Esophagus squamous epithelium (tissue), 4 donors: Measurements from ENCODE around the gene PDZD8.

Source experiments
- CTCF ChIP-seq, 6 experiments: fragments of 450-650 bp in 4 of 6; fragments of 200-600 bp in 2 of 6; sonication (generic) in 2 of 6; IDR thresholded peaks; one replicate each; pipeline ENCODE4 v1.5.1; 2016 to 2019; ENCODE audit warnings: antibody characterized with exemption in 6 of 6, mild to moderate bottlenecking in 4 of 6, moderate library complexity in 4 of 6
- POLR2A ChIP-seq, 4 donors: fragments of 450-650 bp; IDR thresholded peaks; one replicate each; pipeline ENCODE4 v1.6.1; 2017; ENCODE audit warnings: antibody characterized with exemption in 4 of 4, mild to moderate bottlenecking in 4 of 4, moderate library complexity in 3 of 4

GRCh38 chr10:117322260-117322659 is 53.0 kb downstream of the PDZD8 start:
- no peak for TF ChIP-seq CTCF (IDR thresholded peaks at IDR 0.05)
- no peak for TF ChIP-seq POLR2A (IDR thresholded peaks at IDR 0.05)
